ENCODE data around the gene FLCN. TPM values are rescaled to one million over a fixed set of nuclear protein-coding genes. Genes with fewer than 3 reads are reported as not detected.

Gene FLCN
- total and polyA plus RNA-seq, 4 donors, result 31.4 to 118 (median 80.1) TPM

GRCh38 chr17:17177176-17177575 is 59.8 kb downstream of the FLCN start:
- DNase-seq (no peak), ATAC-seq (ENCODE audit: insufficient read depth, low FRiP score) (no peak)
- Histone ChIP-seq H3K4me3 (no peak overlapping the region), H3K27me3 (ENCODE audit: control insufficient read depth in 3 of 3, insufficient read depth in 3 of 3, low read length in 2 of 3) (no peaks in the 10 kb centered on the region), H3K27ac (ENCODE audit: low read depth in 1 of 2, low read length in 1 of 2) (no peak overlapping the region), H3K4me1 (ENCODE audit: control insufficient read depth in 5 of 5, insufficient read depth in 5 of 5, low read length in 5 of 5) (no peaks in the 10 kb centered on the region), H3K9me3 (ENCODE audit: control insufficient read depth in 4 of 4, insufficient read depth in 3 of 4, low read length in 3 of 4) (peaks cover 0 to 1% (median 0%) of the 10 kb centered on the region in 4 donors), H3K9ac (ENCODE audit: insufficient read depth in 1 of 2, low read length in 2 of 2) (no peak overlapping the region), H3K36me3 (ENCODE audit: control insufficient read depth in 4 of 4, insufficient read depth in 4 of 4, low read length in 4 of 4) (peaks cover 34 to 75% (median 70%) of the 10 kb centered on the region in 4 donors)
- WGBS, 2 donors, result 92 to 96% methylated on average over 12 of the region's 12 CpGs
- TF ChIP-seq CTCF (IDR thresholded peaks at IDR 0.05; ENCODE audit: control extremely low read depth, extremely low read depth), result no peak

GRCh38 chr17:17176341-17176740 is 60.6 kb downstream of the FLCN start:
- WGBS, 2 donors, result 95 to 96% methylated on average over 12 of the region's 12 CpGs
- no peak for DNase-seq

GRCh38 chr17:17175917-17176316 is 61.1 kb downstream of the FLCN start:
- WGBS, 2 donors, result 54 to 62% methylated on average over 12 of the region's 12 CpGs
- H3K4me3 ChIP-seq, result no peak overlapping the region
- DNase-seq, result no peak
- no peak for TF ChIP-seq CTCF (IDR thresholded peaks at IDR 0.05; ENCODE audit: control extremely low read depth, extremely low read depth)
- no peak for ATAC-seq (ENCODE audit: insufficient read depth, low FRiP score)
- no peak overlapping the region for H3K27ac ChIP-seq (ENCODE audit: low read depth in 1 of 2, low read length in 1 of 2)
- H3K4me1 ChIP-seq (ENCODE audit: control insufficient read depth in 5 of 5, insufficient read depth in 5 of 5, low read length in 5 of 5), result peaks cover 0 to 7% (median 5%) of the 10 kb centered on the region in 5 donors
- no peaks in the 10 kb centered on the region for H3K27me3 ChIP-seq (ENCODE audit: control insufficient read depth in 3 of 3, insufficient read depth in 3 of 3, low read length in 2 of 3)
- H3K9ac ChIP-seq (ENCODE audit: insufficient read depth in 1 of 2, low read length in 2 of 2), result no peak overlapping the region
- H3K36me3 ChIP-seq (ENCODE audit: control insufficient read depth in 4 of 4, insufficient read depth in 4 of 4, low read length in 4 of 4), result peaks cover 27 to 73% (median 66%) of the 10 kb centered on the region in 4 donors
- H3K9me3 ChIP-seq (ENCODE audit: control insufficient read depth in 4 of 4, insufficient read depth in 3 of 4, low read length in 3 of 4), result peaks cover 0 to 1% (median 0%) of the 10 kb centered on the region in 4 donors

More at GRCh38 chr17:17176341-17176740, 60.6 kb downstream of the FLCN start:
- TF ChIP-seq CTCF (IDR thresholded peaks at IDR 0.05; ENCODE audit: control extremely low read depth, extremely low read depth), result no peak
- no peak for ATAC-seq (ENCODE audit: insufficient read depth, low FRiP score)
- no peaks in the 10 kb centered on the region for H3K27me3 ChIP-seq (ENCODE audit: control insufficient read depth in 3 of 3, insufficient read depth in 3 of 3, low read length in 2 of 3)
- no peak overlapping the region for H3K27ac ChIP-seq (ENCODE audit: low read depth in 1 of 2, low read length in 1 of 2)
- no peak overlapping the region for H3K9ac ChIP-seq (ENCODE audit: insufficient read depth in 1 of 2, low read length in 2 of 2)
- no peak overlapping the region for H3K4me3 ChIP-seq
- H3K36me3 ChIP-seq (ENCODE audit: control insufficient read depth in 4 of 4, insufficient read depth in 4 of 4, low read length in 4 of 4), result peaks cover 27 to 75% (median 69%) of the 10 kb centered on the region in 4 donors
- peaks cover 0 to 3% (median 2%) of the 10 kb centered on the region in 5 donors for H3K4me1 ChIP-seq (ENCODE audit: control insufficient read depth in 5 of 5, insufficient read depth in 5 of 5, low read length in 5 of 5)
- H3K9me3 ChIP-seq (ENCODE audit: control insufficient read depth in 4 of 4, insufficient read depth in 3 of 4, low read length in 3 of 4), result peaks cover 0 to 1% (median 0%) of the 10 kb centered on the region in 4 donors

DNA sequence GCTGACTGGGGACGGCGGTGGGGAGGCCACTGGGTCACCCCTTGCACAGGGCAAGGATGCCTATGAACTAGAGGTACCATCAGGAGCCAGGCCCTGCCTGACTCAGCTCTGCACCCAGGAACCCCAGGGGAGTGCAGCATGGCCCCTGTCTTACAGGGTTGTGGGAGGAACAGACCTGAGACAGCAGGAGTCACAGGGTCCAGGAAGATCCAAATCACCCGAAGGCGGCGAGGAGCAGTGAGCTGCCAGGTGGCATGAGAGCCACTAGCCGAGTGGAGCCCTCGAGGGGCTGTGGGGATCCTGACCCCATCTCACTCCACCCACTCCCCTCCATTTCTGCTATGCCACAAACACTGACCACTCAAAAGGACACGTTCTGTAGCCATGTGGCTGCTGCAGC is 61.6 kb downstream of the FLCN start:
- Histone ChIP-seq H3K4me1 (ENCODE audit: control insufficient read depth in 5 of 5, insufficient read depth in 5 of 5, low read length in 5 of 5) (peaks cover 0 to 10% (median 6%) of the 10 kb centered on the region in 5 donors), H3K4me3 (no peak overlapping the region), H3K9me3 (ENCODE audit: control insufficient read depth in 4 of 4, insufficient read depth in 3 of 4, low read length in 3 of 4) (peaks cover 0 to 1% (median 0%) of the 10 kb centered on the region in 4 donors), H3K27me3 (ENCODE audit: control insufficient read depth in 3 of 3, insufficient read depth in 3 of 3, low read length in 2 of 3) (no peaks in the 10 kb centered on the region), H3K27ac (ENCODE audit: low read depth in 1 of 2, low read length in 1 of 2) (no peak overlapping the region), H3K36me3 (ENCODE audit: control insufficient read depth in 4 of 4, insufficient read depth in 4 of 4, low read length in 4 of 4) (peaks cover 27 to 76% (median 61%) of the 10 kb centered on the region in 4 donors), H3K9ac (ENCODE audit: insufficient read depth in 1 of 2, low read length in 2 of 2) (no peak overlapping the region)
- WGBS, 2 donors, result 95 to 96% methylated on average over 8 of the region's 8 CpGs
- TF ChIP-seq CTCF (IDR thresholded peaks at IDR 0.05; ENCODE audit: control extremely low read depth, extremely low read depth), result no peak
- DNase-seq (no peak), ATAC-seq (ENCODE audit: insufficient read depth, low FRiP score) (no peak)

Data from lung (tissue), 12 donors.